ENCODE results near the gene GMEB2.
"Not testable (repeated sequence)": the region's sequence is repeated elsewhere in the genome, so short reads cannot be mapped to it uniquely, and the experiment has no call there.

The GMEB2 gene

DNA sequence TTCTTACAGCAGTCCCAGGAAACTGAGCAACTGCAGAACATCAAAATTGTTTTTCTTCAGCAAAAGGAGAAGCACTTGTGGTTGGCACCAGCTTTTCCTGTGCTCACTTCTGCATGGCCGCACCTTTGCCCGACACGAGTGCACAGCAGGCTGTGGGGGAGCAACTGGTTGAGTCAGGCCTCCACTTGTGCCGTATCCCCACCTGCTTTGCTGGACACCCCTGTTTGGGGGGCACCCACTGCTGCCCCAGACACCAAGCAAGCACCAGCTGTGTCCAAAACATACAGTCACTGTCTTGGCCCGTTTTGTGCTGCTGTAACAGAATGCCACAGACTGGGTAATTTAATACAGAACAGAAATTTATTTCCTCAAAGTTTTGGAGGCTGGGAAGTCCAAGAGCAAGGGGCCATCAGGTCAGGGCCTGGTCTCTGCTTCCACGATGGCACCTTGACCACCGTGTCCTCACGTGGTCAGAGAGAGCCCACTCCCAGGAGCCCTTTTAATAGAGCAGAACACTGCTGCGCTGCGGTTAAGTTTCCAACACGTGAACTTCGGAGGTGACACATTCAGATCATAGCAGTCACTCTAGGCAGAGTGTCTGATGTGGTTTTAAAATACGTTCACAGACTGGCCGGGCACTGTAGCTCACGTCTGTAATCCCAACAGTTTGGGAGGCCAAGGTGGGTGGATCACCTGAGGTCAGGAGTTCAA, 8.7 kb upstream of the GMEB2 start:
- DNase-seq: no peak

DNA sequence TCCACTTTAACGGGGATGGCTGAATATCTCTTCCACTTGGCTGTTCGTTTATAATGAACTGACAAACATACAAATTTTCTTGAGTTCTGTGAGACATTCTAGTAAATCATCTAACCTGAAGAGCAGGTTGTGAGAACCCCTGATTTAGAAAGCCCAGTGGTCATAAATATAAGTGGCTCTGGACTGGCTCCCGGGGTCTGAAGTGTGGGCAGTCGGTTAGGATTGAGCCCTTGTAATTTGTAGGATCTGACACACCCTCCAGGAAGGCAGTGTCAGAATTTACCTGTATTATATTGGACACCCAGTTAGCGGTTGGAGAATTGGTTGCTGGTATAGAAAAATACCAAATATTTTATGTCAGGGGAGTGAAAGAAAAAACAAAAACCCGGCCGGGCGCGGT, 6.8 kb upstream of the GMEB2 start:
- DNase-seq: no peak

DNA sequence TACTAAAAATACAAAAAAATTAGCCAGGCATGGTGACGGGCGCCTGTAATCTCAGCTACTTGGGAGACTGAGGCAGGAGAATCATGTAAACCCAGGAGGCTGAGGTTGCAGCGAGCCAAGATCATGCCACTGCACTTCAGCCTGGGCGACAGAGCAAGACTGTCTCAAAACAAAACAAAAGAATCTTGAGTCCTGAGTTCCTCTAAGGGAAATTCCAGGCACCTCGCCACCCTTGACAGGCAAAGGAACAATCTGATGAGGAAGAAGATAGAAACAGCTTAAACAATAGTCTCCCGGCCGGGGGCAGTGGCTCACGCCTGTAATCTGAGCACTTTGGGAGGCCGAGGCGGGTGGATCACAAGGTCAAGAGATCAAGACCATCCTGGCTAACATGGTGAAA, 4.5 kb upstream of the GMEB2 start:
- not testable (repeated sequence) for DNase-seq

DNA sequence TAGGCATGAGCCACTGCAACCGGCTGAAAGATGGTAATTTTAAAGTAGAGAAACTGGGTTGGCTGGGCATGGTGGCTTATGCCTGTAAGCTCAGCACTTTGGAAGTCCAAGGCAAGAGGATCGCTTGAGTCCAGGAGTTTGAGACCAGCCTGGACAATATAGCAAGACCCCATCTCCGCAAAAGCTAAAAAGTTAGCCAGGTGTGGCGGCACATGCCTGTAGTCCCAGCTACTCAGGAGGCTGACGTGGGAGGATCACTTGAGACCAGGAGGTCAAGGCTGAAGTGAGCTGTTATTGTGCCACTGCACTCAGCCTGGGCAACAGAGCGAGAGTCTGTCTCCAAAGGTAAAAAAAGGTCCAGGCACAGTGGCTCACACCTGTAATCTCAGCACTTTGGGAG, 4.1 kb upstream of the GMEB2 start:
- not testable (repeated sequence) for DNase-seq

DNA sequence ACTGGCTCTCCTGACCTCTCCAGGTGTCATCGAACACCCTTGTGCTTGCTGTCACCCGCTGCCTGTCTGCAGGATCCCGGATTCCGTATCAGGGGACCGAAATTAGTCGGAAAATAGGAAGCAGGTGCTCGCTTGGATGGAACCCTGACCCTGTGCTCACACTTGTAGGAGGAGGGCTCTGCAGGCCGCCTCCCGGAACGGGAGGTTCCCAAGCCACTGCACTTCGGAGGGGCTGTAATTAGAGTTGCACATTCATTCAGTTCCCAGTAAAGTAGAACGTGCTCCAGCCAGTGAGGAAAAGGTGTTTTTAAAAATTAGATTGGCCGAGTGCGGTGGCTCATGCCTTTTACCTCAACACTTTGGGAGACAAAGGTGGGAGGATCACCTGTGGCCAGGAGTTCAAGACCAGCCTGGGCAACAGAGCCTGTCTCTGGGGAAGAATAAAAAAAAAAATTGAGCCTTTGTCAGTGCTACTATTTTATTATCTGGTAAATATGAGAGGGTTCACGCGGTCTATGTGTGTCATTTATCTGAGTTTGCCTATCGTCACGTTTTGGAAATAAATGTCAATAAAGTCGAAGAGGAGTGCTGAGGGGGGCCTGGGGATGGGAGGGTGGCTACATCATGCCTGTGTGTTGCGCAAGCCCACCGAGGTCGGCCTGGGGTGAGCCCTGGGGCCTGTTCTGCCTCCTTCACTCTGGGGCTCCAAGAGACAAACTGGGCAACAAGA, 1.5 kb upstream of the GMEB2 start:
- no peak for DNase-seq

DNA sequence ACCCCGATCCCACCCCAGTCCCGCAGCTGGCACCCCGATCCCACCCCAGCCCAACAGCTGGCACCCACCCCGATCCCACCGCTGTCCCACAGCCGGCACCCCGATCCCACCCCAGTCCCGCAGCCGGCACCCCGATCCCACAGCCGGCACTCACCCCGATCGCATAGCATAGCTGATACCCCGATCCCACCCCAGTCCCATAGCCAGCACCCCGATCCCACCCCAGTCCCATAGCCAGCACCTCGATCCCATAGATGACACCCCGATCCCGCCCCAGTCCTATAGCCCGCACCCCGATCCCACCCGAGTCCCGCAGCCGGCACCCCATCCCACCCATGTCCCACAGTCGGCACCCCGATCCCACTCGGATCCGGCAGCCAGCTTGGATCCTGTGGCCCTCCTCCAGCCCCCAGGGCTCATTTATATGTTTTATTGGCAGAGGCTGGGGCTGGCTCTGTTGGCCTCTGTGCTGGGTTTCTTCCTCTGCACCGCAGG, 897 bp upstream of the GMEB2 start:
- no peak for DNase-seq

DNA sequence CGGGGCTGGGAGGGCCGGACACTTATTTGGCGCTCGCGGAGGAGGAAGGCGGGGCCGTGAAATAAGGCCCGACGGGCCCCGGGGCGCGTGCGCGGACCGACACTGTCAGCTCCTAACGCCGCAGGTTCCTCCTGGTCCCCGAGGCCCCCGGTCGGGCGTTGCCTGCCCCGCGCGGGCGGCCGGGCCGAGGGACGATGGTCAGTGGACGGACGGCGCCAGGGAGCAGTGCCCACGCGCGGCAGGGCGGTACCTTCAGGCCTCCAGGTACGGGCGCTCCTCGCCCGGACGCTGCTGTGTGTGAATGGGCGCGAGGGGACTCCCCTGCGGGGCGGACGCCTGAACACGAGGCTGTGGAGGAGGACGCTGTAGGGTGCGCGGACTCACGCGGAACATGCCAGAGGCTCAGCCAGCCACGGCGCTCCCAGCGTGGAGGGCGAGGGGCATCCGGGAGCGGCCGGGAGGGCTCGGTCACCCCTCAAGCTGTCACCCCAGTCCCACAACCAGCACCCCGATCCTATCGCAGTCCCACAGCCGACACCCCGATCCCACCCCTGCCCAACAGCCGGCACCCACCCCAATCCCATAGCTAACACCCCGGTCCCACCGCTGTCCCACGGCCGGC, 339 bp upstream of the GMEB2 start:
- DNase-seq: peak; percentile 62

DNA sequence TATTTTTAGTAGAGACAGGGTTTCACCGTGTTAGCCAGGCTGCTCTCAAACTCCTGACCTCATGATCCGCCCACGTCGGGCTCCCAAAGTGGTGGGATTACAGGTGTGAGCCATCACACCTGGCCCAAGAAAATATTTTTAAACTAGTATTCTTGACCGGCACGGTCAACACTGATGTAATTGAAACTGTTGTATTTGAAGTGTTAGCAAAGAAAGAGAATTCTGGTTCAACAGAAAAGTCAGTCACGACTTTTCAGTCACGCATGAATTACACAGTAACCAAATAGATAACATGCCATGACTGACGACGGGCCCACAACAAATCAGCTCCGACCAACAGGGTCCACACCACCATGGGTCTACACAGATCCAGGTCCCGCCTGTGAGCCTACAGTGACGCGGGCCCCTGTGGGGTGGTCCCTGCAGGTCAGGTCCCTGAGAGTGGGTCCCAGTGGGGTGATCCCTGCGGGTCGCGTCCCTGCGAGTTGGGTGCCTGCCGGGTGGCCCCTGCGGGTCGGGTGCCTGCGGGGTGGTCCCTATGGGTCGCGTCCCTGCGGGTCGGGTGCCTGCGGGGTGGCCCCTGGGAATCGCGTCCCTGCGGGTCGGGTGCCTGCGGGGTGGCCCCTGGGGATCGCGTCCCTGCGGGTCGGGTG, 1.0 kb downstream of the GMEB2 start:
- no peak for DNase-seq

DNA sequence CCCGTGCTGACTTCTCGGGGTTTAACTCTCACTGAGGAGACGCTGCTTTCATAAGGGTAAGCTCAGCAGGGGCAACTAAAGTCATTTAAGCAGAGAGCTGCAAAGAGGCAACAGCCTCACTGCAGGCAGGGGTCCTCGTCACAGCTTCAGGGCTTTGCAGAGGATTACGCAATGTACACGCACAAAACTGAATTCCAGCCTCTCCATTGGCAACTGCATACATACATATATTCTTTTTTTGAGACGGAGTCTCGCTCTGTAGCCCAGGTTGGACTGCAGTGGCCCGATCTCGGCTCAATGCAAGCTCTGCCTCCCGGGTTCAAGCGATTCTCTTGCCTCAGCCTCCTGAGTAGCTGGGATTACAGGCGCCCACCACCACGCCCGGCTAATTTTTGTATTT, 2.4 kb downstream of the GMEB2 start:
- no peak for DNase-seq

DNA sequence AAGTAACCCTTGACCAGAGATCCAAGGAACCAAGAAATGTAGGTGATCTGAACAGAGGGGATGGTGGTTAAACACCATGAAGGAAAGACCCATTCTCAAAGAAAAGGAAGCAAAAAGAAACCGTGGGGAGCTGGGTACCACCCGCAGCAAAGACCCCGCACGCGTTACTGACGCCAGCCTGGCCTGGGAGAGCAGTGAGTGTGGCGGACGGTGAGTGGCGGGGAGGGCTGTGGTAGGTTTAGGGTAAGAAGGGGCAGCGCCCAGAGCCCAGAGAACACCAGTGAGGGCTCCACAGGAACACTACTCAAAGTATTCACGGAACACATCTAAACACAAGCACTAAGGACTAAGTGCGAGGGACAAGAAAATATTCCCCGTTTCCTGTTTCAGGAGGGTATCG, 4.2 kb downstream of the GMEB2 start:
- no peak for DNase-seq

DNA sequence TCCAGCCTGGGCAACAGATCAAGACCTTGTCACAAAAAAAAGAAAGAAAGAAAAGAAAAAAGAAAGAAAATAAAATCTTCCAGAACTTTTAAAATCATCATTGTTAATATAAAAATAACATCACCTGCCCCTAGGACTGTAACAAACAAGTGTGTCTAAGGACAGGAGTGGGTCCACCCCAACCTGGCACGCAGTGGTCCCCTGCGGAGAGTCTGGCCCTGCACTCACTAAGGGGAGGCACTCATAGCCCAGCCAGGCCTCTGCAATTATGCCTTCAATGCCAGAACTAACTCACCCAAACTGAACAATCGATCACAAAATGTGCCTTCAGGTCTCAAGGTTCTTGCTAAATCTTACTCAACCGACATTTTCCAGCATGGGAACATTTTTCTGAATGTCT, 4.8 kb downstream of the GMEB2 start:
- DNase-seq: no peak

DNA sequence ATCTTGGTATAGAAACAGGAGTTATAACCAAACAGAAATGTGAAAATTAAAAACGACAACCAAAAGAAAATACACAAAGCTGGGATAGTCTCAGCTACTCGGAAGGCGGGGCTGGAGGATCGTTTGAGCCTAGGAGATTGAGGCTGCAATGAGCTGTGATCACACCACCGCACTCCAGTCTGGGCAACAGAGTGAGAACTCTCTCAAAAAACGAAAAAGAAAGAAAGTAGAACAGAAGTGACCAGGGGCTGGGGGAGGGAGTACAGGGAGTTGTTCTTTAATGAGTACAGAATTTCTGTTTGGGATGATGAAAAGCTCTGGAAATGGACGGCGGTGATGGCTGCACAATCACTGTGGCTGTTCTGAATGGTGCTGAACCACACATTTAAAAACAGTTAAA, 5.9 kb downstream of the GMEB2 start:
- DNase-seq: no peak

DNA sequence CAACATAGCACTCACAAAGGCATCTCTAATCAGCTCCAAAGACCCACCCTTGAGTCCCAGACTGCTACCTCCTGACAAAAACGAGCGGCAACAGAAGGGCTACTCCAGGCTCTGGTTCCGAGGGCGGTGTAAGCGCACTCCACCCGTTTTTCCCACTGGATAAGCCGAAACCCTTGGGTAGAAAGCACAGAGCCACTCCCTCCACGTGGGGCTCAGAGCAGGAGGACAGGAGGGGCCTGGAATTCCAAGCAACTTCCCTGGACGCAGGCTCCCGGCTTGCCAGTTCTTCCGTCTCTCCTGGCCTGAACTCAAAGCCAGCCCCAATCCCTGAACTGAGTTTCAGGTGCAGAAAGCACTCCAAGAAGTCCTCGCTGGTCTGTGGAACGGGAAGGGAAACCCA, 7.4 kb downstream of the GMEB2 start:
- no peak for DNase-seq

DNA sequence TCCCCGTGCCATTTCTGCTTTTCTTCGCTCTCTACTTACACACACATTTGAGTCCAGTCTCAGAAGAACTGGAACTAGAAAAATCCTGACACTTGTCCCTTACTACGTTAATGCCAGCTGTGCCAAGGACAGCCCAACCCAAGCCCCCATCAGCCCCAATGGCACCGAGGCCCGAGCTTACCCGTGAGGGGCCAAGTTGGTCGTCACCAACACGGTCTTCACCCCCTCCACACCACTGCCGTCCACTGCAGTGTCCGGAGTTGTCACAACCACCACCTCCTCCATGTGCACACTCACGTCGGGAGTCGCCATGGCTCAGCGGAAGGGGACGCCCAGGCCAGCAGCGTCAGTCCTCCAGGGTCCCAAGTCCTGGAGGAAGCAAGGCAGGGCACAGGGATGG, 7.8 kb downstream of the GMEB2 start:
- DNase-seq: no peak

DNA sequence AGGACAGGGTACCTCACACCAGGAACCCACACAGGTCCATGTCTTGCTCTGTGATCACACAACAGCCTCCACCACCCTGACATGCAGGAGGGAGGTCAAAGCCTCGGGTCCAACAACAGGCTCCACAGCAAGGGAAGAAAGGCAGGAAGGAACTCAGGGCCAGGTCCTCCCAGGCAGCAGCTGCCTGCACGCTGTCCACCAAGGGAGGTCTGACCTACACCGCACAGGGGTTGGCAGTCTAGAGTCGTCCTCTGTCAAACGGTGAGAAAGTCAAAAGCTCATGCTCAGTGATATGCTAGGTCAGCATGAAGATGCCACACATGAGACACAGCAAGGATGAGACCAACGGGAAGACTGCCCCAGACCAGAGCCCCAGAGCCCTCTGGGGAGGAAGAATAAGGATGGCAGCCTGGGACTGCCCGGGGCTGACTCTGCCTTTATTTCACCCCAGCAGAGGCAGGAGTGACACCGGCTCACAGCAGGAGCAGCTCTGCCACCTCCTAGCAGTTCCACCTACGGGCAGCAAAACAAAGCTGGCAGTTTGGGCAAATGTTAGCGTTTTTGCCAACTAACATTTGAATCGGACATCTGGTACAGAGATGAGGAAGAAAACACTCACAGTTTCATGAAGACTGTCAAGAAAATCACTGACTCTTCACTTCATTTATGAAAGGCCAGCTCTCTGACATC, 8.5 kb downstream of the GMEB2 start:
- no peak for DNase-seq

DNA sequence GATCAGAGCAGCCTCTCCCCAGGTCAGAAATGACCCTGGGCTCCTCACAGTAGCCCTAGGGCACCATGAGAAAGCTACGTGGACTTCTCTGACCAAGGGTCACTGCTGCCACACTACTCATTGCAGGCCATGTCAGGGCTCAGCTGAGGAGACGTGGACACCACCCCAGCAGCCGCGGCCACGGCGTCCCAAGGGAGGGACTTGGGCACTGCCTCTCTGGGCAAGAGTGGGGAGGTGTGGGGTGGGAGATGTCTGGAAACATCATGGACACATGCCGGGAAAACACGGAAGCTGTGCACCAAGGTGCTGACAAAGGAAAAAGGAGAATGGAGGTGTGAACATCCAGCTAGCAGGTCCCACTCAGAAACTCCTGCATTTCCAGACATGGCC, 9.0 kb downstream of the GMEB2 start:
- no peak for DNase-seq

DNA sequence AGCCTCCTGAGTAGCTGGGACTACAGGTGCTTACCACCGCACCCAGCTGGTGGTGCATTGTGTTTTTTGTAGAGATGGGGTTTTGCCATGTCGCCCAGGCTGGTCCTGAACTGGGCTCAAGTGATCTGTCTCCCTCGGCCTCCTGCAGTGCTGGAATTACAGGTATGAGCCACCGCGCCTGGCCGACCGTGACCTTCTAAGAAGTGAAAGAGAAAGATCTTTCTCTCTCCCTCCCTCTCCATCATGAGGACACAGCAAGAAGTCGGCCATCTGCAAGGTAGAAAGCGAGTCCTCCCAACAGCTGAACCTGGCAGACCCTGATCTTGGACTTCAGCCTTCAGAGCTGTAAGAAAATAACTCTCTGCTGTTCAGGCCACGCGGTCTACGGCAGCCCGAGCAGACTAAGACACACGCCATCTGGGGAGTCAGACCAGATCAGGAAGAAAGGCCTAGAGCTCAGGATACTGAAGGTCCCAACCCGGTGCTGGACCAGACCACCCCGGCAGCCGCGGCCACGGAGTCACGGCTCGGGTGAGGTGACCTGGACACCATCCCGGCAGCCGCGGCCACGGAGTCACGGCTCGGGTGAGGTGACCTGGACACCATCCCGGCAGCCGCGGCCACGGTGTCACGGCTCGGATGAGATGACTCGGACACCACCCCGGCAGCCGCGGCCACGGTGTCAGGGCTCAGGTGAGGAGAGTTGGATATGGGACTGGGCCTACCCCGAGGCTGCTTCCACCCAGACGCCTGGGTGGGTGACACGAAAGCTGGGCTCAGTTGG, 9.6 kb downstream of the GMEB2 start:
- DNase-seq: no peak

DNA sequence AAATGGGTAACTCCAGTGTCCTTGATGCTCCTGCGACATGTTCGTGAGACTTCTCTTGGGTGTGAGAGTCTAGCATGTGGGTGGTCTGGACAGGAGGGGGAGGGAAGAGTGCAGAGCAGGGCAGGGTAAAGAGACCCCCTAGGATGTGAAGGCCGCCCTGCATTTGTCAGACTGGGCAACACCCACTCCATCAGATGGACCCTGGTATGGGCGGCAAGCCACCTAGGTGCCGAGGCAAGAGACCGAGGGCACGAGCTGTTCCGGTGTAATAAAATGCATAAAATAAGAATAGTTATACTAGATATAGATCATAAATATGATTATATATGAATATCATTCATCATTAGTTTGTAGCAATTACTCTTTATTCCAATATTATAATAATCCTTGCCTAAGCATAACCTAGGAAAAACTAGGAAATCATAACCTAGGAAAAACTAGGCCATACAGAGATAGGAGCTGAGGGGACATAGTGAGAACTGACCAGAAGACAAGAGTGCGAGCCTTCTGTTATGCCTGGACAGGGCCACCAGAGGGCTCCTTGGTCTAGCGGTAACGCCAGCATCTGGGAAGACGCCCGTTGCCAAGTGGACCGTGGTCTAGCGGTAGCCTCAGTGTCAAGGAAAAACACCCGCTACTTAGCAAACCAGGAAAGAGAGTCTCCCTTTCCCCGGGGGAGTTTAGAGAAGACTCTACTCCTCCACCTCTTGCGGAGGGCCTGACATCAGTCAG, 12.9 kb downstream of the GMEB2 start:
- not testable (repeated sequence) for DNase-seq

DNA sequence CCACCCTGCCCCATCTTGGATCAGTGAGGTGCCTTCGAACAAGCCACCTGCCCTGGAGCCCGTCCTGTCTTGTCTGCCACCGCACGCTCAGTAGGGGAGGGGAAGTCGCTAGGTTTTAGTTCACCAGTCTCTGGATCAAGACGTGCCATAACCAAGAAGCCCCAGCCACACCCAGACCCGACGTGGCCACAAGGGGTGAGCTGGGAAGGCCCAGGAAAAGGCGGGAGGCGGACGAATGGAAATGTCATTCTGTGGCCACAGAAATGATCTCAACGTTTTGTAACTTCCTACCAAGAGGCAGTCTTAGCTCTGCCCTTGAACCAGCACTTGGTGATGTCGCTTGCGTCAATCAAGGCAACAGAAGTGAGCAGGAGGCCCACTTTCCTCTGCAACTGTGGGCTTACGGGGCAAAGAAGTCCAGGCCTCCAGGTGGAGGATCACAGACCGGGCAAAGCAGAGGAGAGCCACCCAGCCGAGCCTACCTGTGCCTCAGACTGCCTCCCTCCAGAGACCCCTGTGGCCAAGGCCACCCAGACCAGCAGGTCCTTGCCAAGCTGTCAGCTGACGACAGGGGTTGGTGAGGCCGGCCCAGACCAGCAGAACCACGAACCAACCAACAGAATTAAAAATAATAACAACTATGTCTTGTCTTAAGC, 14.5 kb downstream of the GMEB2 start:
- DNase-seq: no peak

DNA sequence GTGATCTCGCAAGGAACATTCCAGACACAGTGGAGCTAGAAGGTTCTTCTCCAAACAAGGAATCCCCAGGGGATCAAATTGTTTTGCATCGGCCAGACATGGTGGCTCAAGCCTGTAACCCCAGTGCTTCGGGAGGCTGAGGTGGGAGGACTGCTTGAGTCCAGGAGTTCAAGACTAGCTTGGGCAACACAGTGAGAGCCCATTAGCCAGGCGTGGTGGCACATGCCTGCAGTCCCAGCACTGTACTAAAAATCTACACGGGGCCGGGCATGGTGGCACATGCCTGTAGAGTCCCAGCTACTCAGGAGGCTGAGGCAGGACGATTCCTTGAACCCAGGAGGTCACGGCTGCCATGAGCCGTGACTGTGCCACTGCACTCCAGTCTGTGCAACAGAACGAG, 15.3 kb downstream of the GMEB2 start:
- DNase-seq: no peak

Measured in NCI-H1436 treated with DMSO at 0.1 percent for 48 hours (cell line).